IMR-90 (cell line): ENCODE measurements around the gene HSD11B1L. TPM values are rescaled to one million over a fixed set of nuclear protein-coding genes. Genes with fewer than 3 reads are reported as not detected.

Experiments
- ATAC-seq: fragments of 200-7000 bp; cut with Tn5 transposase; 2 replicates; pipeline ENCODE4 v1.9.1; 2020; ENCODE audit warnings: low read depth, mild to moderate bottlenecking, moderate library complexity
- BruUV-seq: library from RNA; stranded (reverse); fragments of 400-500 nt; replicated peaks from 2 replicates; lab custom pipeline; 2021; lab: Mats Ljungman, UMichigan
- CTCF ChIA-PET: fragments of 300-600 bp; formaldehyde crosslinking; extraction: SDS; loops from one replicate; lab custom pipeline; 2021; ENCODE audit warnings: antibody characterized with exemption; lab: Yijun Ruan, JAX
- POLR2A ChIA-PET: fragments of 300-600 bp; sonication (Branson Sonifier 250); formaldehyde crosslinking; loops from one replicate; lab custom pipeline; 2022; ENCODE audit warnings: antibody characterized with exemption; ENCODE audit not compliant: unreplicated experiment; lab: Charles Lee
- DNase-seq: peaks from one replicate; pipeline ENCODE4 v3.0.0; 2013
- H2AFZ ChIP-seq: replicated peaks from 2 replicates; pipeline ENCODE3; 2013; ENCODE audit warnings: low read length, mild to moderate bottlenecking; ENCODE audit not compliant: poor library complexity
- H2AK5ac ChIP-seq: 2 replicates; pipeline ENCODE4 v1.6.1; 2013; ENCODE audit warnings: low read depth, low read length, inconsistent platforms
- H2AK9ac ChIP-seq: replicated peaks from 2 replicates; pipeline ENCODE3; 2013; ENCODE audit warnings: mild to moderate bottlenecking, low read depth, low read length, moderate library complexity; ENCODE audit not compliant: poor library complexity
- H2BK120ac ChIP-seq: 2 replicates; pipeline ENCODE4 v1.6.1; 2013; ENCODE audit warnings: low read depth, low read length, inconsistent platforms
- H2BK15ac ChIP-seq: 3 replicates; pipeline ENCODE4 v1.6.1; 2013; ENCODE audit warnings: low read depth, low read length, inconsistent platforms
- H2BK20ac ChIP-seq: 2 replicates; pipeline ENCODE4 v1.6.1; 2013; ENCODE audit warnings: low read depth, mild to moderate bottlenecking, inconsistent platforms, low read length, moderate library complexity
- H2BK5ac ChIP-seq: 2 replicates; pipeline ENCODE4 v1.6.1; 2013; ENCODE audit warnings: mild to moderate bottlenecking, low read depth, low read length, inconsistent platforms; ENCODE audit not compliant: poor library complexity, severe bottlenecking
- H3K14ac ChIP-seq: replicated peaks from 2 replicates; pipeline ENCODE4 v1.6.1; 2013; ENCODE audit warnings: low read depth, low read length, inconsistent platforms
- H3K18ac ChIP-seq: 2 replicates; pipeline ENCODE4 v1.6.1; 2013; ENCODE audit warnings: low read depth, low read length, control low read depth
- H3K23ac ChIP-seq: 2 replicates; pipeline ENCODE4 v1.6.1; 2013; ENCODE audit warnings: low read depth, low read length, inconsistent platforms
- H3K27ac ChIP-seq: 2 replicates; pipeline ENCODE4 v1.5.1; 2013; ENCODE audit warnings: mild to moderate bottlenecking, control low read depth, low read length; ENCODE audit not compliant: insufficient read depth
- H3K27me3 ChIP-seq: 2 replicates; pipeline ENCODE4 v1.6.1; 2013; ENCODE audit warnings: low read length; ENCODE audit not compliant: control insufficient read depth, insufficient read depth
- H3K36me3 ChIP-seq: 2 replicates; pipeline ENCODE4 v1.6.1; 2013; ENCODE audit warnings: low read length, mixed read lengths; ENCODE audit not compliant: control insufficient read depth, insufficient read depth
- H3K4ac ChIP-seq: 2 replicates; pipeline ENCODE4 v1.6.1; 2013; ENCODE audit warnings: low read depth, low read length, inconsistent platforms
- H3K4me1 ChIP-seq: 2 replicates; pipeline ENCODE4 v1.6.1; 2013; ENCODE audit warnings: low read length, mixed read lengths; ENCODE audit not compliant: control insufficient read depth, insufficient read depth
- H3K4me2 ChIP-seq: 2 replicates; pipeline ENCODE4 v1.6.1; 2013; ENCODE audit warnings: low read depth, mild to moderate bottlenecking, control low read depth, low read length, moderate library complexity
- H3K4me3 ChIP-seq: 2 replicates; pipeline ENCODE4 v1.5.1; 2013; ENCODE audit warnings: low read depth, mild to moderate bottlenecking, control low read depth, low read length, moderate library complexity; ENCODE audit not compliant: insufficient read depth
- H3K56ac ChIP-seq: 2 replicates; pipeline ENCODE4 v1.6.1; 2013; ENCODE audit warnings: low read length, inconsistent platforms; ENCODE audit not compliant: insufficient read depth; ENCODE audit errors: extremely low read depth
- H3K79me1 ChIP-seq, 2 experiments: 2 replicates each; pipeline ENCODE4 v1.6.1; 2013; ENCODE audit warnings: low read length in 2 of 2, inconsistent platforms in 1 of 2, low read depth in 1 of 2
- H3K9ac ChIP-seq: 2 replicates; pipeline ENCODE4 v1.6.1; 2013; ENCODE audit warnings: low read depth, low read length, control low read depth
- H3K9me1 ChIP-seq: 2 replicates; pipeline ENCODE4 v1.6.1; 2013; ENCODE audit warnings: low read length, inconsistent platforms; ENCODE audit not compliant: insufficient read depth
- H3K9me3 ChIP-seq: 2 replicates; pipeline ENCODE4 v1.6.1; 2013; ENCODE audit warnings: low read length; ENCODE audit not compliant: control insufficient read depth, insufficient read depth
- H4K20me1 ChIP-seq: 2 replicates; pipeline ENCODE4 v1.6.1; 2013; ENCODE audit warnings: low read length, inconsistent platforms; ENCODE audit not compliant: insufficient read depth
- H4K5ac ChIP-seq: 2 replicates; pipeline ENCODE4 v1.6.1; 2013; ENCODE audit warnings: mild to moderate bottlenecking, low read depth, low read length, control low read depth
- H4K8ac ChIP-seq, 2 experiments: 2 replicates each; pipeline ENCODE4 v1.6.1; 2013; ENCODE audit warnings: low read depth in 2 of 2, low read length in 2 of 2, control low read depth in 1 of 2, inconsistent platforms in 1 of 2
- H4K91ac ChIP-seq: 2 replicates; pipeline ENCODE4 v1.6.1; 2013; ENCODE audit warnings: low read depth, low read length, inconsistent platforms; ENCODE audit not compliant: insufficient read depth
- SMC3 ChIP-seq: fragments of 150-350 bp; IDR thresholded peaks from 2 replicates; pipeline ENCODE4 v1.6.1; 2016; ENCODE audit warnings: low read depth, mild to moderate bottlenecking, antibody characterized with exemption, low read length, moderate library complexity
- WGBS, 2 experiments: methylation state at CpG; one replicate each; pipeline versions ENCODE4 v1.1.5 to v1.1.7; 2013; ENCODE audit warnings: missing lambda C conversion rate in 2 of 2; ENCODE audit not compliant: insufficient read length in 1 of 2; ENCODE audit errors: extremely low coverage in 2 of 2; 5-methylcytosine and 5-hydroxymethylcytosine counted together
- dilution Hi-C: fragments of 300-500 bp; cut with HindIII; formaldehyde crosslinking; loops from one replicate; pipeline ENCODE4 v1.14.3; 2018; ENCODE audit warnings: low sequenced_read_pairs; ENCODE audit not compliant: unreplicated experiment
- in situ Hi-C: fragments of 300-500 bp; cut with MboI; formaldehyde crosslinking; loops from 3 replicates; pipeline ENCODE4 v1.14.3; 2019; ENCODE audit warnings: low sequenced_read_pairs, inconsistent platforms, mixed read lengths
- intact Hi-C: fragments of 100-400 bp; cut with micrococcal nuclease; formaldehyde crosslinking; loops from 2 replicates; pipeline ENCODE4 v1.10.0; 2022
- polyA plus RNA-seq, 3 experiments: library from polyadenylated mRNA; depleted of rRNA; stranded (reverse); fragments of >200 nt; gene quantifications; 2 replicates each; pipeline ENCODE4 v1.2.3, GENCODE V29; 2012; ENCODE audit warnings: low replicate concordance in 1 of 3
- total RNA-seq: library from RNA; depleted of rRNA; stranded (reverse); fragments of >200 nt; gene quantifications from 2 replicates; pipeline ENCODE4 v1.2.3, GENCODE V29; 2012

Gene HSD11B1L
- total and polyA plus RNA-seq, 2 of the 4 experiments (the other 2 are of a cell fraction), result 2.2 to 7.2 TPM

DNA sequence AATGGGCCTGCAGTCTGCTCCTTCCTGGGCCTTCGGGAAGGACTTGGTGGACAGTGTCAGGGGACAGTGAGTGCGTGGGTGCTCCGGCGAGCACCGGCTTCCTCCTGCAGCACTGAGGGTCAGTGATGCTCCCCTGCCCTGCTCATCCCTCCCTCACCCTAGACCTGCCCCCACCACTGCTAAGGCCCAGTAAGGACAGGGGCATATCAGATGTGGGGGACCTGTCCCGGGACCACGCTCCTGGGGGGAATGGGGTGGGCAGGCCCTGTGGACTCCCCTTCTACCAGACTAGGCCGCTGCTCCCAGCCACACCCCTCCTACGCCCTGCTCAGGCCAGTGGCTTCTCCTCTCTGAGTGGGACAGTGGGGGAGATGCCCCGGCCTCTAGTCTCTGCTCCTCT is 3.7 kb upstream of the HSD11B1L start:
- no TSS peak for BruUV-seq
- Histone ChIP-seq H3K9me1 (peaks cover 7% of the 10 kb centered on the region; the same call in 1 of the 2 replicates), H2BK5ac (no peak overlapping the region), H2AK5ac (no peak overlapping the region), H4K8ac (no peak overlapping the region), H3K4me1 (peaks cover 7% of the 10 kb centered on the region), H3K79me1 (peaks cover 15 to 19% of the 10 kb centered on the region in 2 experiments; a peak in 3 of 4 replicates), H2BK15ac (no peak overlapping the region), H2BK20ac (no peak overlapping the region), H2AK9ac (no peak overlapping the region), H3K9ac (no peak overlapping the region), H3K23ac (no peak overlapping the region), H2BK120ac (no peak overlapping the region), H3K56ac (no peak overlapping the region), H3K4me3 (no peak overlapping the region), H3K18ac (no peak overlapping the region), H4K5ac (no peak overlapping the region), H3K9me3 (no peaks in the 10 kb centered on the region), H4K91ac (no peak overlapping the region), H3K4ac (no peak overlapping the region), H3K36me3 (peaks cover 3% of the 10 kb centered on the region; the same call in 1 of the 2 replicates), H3K14ac (no peak overlapping the region), H3K27me3 (no peaks in the 10 kb centered on the region), H2AFZ (no peak overlapping the region), H3K4me2 (no peak overlapping the region), H3K27ac (no peak overlapping the region), H4K20me1 (no peaks in the 10 kb centered on the region; the same call in 1 of the 2 replicates)
- intact Hi-C loops, result no loop called here
- ChIA-PET POLR2A (no interaction called here), CTCF (no interaction called here)
- dilution Hi-C loops, result no loop called here
- no peak for ATAC-seq
- in situ Hi-C loops, result no loop called here
- no peak for TF ChIP-seq SMC3
- DNase-seq, result no peak
- WGBS, 2 experiments, result no CpG with 5 or more reads among the region's 10 CpGs
